Neural cell (in vitro differentiated cells): Measurements from ENCODE around the gene MTCH1. TPM values are rescaled to one million over a fixed set of nuclear protein-coding genes. Genes with fewer than 3 reads are reported as not detected.

Source experiments
- H2AFZ ChIP-seq: fragments of 200-600, 300-800 bp; sonication (generic), shearing (Covaris generic); 2 replicates; pipeline ENCODE4 v1.6.0; 2014; ENCODE audit warnings: low read depth, mild to moderate bottlenecking, antibody characterized with exemption, low read length, moderate library complexity
- H3F3A ChIP-seq: fragments of 200-600 bp; shearing (Covaris generic); 2 replicates; pipeline ENCODE4 v1.6.1; 2016; ENCODE audit warnings: mild to moderate bottlenecking, moderate library complexity, mixed read lengths, antibody characterized with exemption, low read length; ENCODE audit not compliant: insufficient read depth, poor library complexity, severe bottlenecking
- H3K27ac ChIP-seq: fragments of 200-600, 300-800 bp; sonication (generic), shearing (Covaris generic); 2 replicates; pipeline ENCODE4 v1.5.1; 2014; ENCODE audit warnings: mild to moderate bottlenecking, low read length, moderate library complexity
- H3K27me3 ChIP-seq: fragments of 300-800, 200-600 bp; sonication (generic), shearing (Covaris generic); 2 replicates; pipeline ENCODE4 v1.6.0; 2014; ENCODE audit warnings: mild to moderate bottlenecking, low read depth, low read length, moderate library complexity; ENCODE audit not compliant: insufficient read depth
- H3K36me3 ChIP-seq: fragments of 300-800, 200-600 bp; sonication (generic), shearing (Covaris generic); 2 replicates; pipeline ENCODE4 v1.5.1; 2014; ENCODE audit warnings: mild to moderate bottlenecking, antibody characterized with exemption, low read length, moderate library complexity; ENCODE audit not compliant: insufficient read depth
- H3K4me2 ChIP-seq: fragments of 300-800, 200-600 bp; sonication (generic), shearing (Covaris generic); 2 replicates; pipeline ENCODE4 v1.6.0; 2014; ENCODE audit warnings: mild to moderate bottlenecking, low read length
- H3K4me3 ChIP-seq: fragments of 300-800, 200-600 bp; sonication (generic), shearing (Covaris generic); 2 replicates; pipeline ENCODE4 v1.5.1; 2014; ENCODE audit warnings: mild to moderate bottlenecking, low read length, moderate library complexity
- H3K79me2 ChIP-seq: fragments of 200-600 bp; shearing (Covaris generic); replicated peaks from 2 replicates; pipeline ENCODE4 v1.6.0; 2014; ENCODE audit warnings: mild to moderate bottlenecking, low read length, moderate library complexity; ENCODE audit not compliant: insufficient read depth
- H3K9ac ChIP-seq: fragments of 300-800, 200-600 bp; sonication (generic), shearing (Covaris generic); 2 replicates; pipeline ENCODE4 v1.6.1; 2016; ENCODE audit warnings: mild to moderate bottlenecking, low read length, mixed read lengths
- H3K9me2 ChIP-seq: fragments of 200-600 bp; shearing (Covaris generic); 2 replicates; pipeline ENCODE4 v1.6.1; 2016; ENCODE audit warnings: mild to moderate bottlenecking, low read length, mixed read lengths; ENCODE audit not compliant: insufficient read depth
- H3K9me3 ChIP-seq: fragments of 200-600, 300-800 bp; sonication (generic), shearing (Covaris generic); 2 replicates; pipeline ENCODE4 v1.6.1; 2016; ENCODE audit warnings: mild to moderate bottlenecking, mixed run types, low read length, moderate library complexity, mixed read lengths
- H4K20me1 ChIP-seq: fragments of 200-600 bp; shearing (Covaris generic); 2 replicates; pipeline ENCODE4 v1.6.1; 2016; ENCODE audit warnings: mild to moderate bottlenecking, mixed run types; ENCODE audit not compliant: insufficient read depth
- CTCF ChIP-seq: fragments of 450-650 bp; IDR thresholded peaks from 2 replicates; pipeline ENCODE4 v1.5.1; 2014; ENCODE audit warnings: antibody characterized with exemption, mild to moderate bottlenecking, moderate library complexity; ENCODE audit not compliant: poor library complexity, severe bottlenecking
- EP300 ChIP-seq: fragments of 450-650 bp; conservative IDR thresholded peaks from 2 replicates; pipeline ENCODE4 v1.6.1; 2014; ENCODE audit warnings: antibody characterized with exemption, mild to moderate bottlenecking, moderate library complexity; ENCODE audit not compliant: poor library complexity, severe bottlenecking
- EZH2 ChIP-seq: fragments of 200-600, 300-800 bp; shearing (Covaris generic), sonication (generic); IDR thresholded peaks from 2 replicates; pipeline ENCODE4 v1.6.1; 2014; ENCODE audit warnings: antibody characterized with exemption, low read length, borderline replicate concordance, mild to moderate bottlenecking; ENCODE audit not compliant: insufficient read depth, poor library complexity, severe bottlenecking
- MXI1 ChIP-seq: fragments of 450-650 bp; conservative IDR thresholded peaks from 2 replicates; pipeline ENCODE4 v1.6.1; 2014; ENCODE audit warnings: antibody characterized with exemption, mild to moderate bottlenecking; ENCODE audit not compliant: poor library complexity, severe bottlenecking
- POLR2AphosphoS5 ChIP-seq: IDR thresholded peaks from 2 replicates; pipeline ENCODE4 v1.6.1; 2012
- RAD21 ChIP-seq: fragments of 450-650 bp; conservative IDR thresholded peaks from 2 replicates; pipeline ENCODE4 v1.6.1; 2014; ENCODE audit warnings: antibody characterized with exemption, mild to moderate bottlenecking, moderate library complexity
- REST ChIP-seq: IDR thresholded peaks from 2 replicates; pipeline ENCODE4 v1.6.1; 2012; ENCODE audit warnings: borderline replicate concordance
- SMC3 ChIP-seq: fragments of 450-650 bp; conservative IDR thresholded peaks from 2 replicates; pipeline ENCODE4 v1.6.1; 2014; ENCODE audit warnings: antibody characterized with exemption, mild to moderate bottlenecking, moderate library complexity; ENCODE audit not compliant: poor library complexity
- TAF1 ChIP-seq: IDR thresholded peaks from 2 replicates; pipeline ENCODE4 v1.6.1; 2012; ENCODE audit warnings: low read depth
- polyA plus RNA-seq: library from polyadenylated mRNA; depleted of rRNA; stranded (reverse); fragments of >200 nt; gene quantifications from 2 replicates; pipeline ENCODE4 v1.2.3, GENCODE V29; 2014

The MTCH1 gene
- polyA plus RNA-seq, 1 donor from 2014 or later: 217 TPM

GRCh38 chr6:36967301-36967700 lies 18.7 kb downstream of the MTCH1 start:
- H2AFZ ChIP-seq: no peak overlapping the region
- no peaks in the 10 kb centered on the region for H3K9me3 ChIP-seq
- H3K36me3 ChIP-seq: peaks cover 3% of the 10 kb centered on the region
- H3K27ac ChIP-seq: no peak overlapping the region
- H3K4me3 ChIP-seq: no peak overlapping the region
- no peaks in the 10 kb centered on the region for H4K20me1 ChIP-seq
- no peaks in the 10 kb centered on the region for H3K27me3 ChIP-seq
- no peak overlapping the region for H3K4me2 ChIP-seq
- TF ChIP-seq POLR2AphosphoS5 (no peak), SMC3 (no peak), MXI1 (no peak), TAF1 (no peak), EP300 (no peak), EZH2 (no peak), RAD21 (no peak)
- no peaks in the 10 kb centered on the region for H3F3A ChIP-seq
- H3K79me2 ChIP-seq: no peaks in the 10 kb centered on the region
- H3K9me2 ChIP-seq: no peaks in the 10 kb centered on the region
- no peak overlapping the region for H3K9ac ChIP-seq

GRCh38 chr6:36964908-36965307 lies 21.1 kb downstream of the MTCH1 start:
- Histone ChIP-seq H4K20me1 (no peaks in the 10 kb centered on the region), H3K4me3 (no peak overlapping the region), H3F3A (no peaks in the 10 kb centered on the region), H3K27ac (no peak overlapping the region), H3K36me3 (no peaks in the 10 kb centered on the region), H3K9me2 (no peaks in the 10 kb centered on the region), H3K4me2 (no peak overlapping the region), H3K9me3 (no peaks in the 10 kb centered on the region), H3K27me3 (no peaks in the 10 kb centered on the region), H3K9ac (no peak overlapping the region), H2AFZ (no peak overlapping the region), H3K79me2 (no peaks in the 10 kb centered on the region)
- TF ChIP-seq TAF1 (no peak), EP300 (no peak), CTCF (no peak), MXI1 (no peak), SMC3 (no peak), POLR2AphosphoS5 (no peak), REST (no peak), RAD21 (no peak), EZH2 (no peak)

GRCh38 chr6:36964349-36964748 lies 21.6 kb downstream of the MTCH1 start:
- no peaks in the 10 kb centered on the region for H3K36me3 ChIP-seq
- H3K4me2 ChIP-seq: no peak overlapping the region
- no peaks in the 10 kb centered on the region for H3K27me3 ChIP-seq
- TF ChIP-seq REST: no peak
- no peak for TF ChIP-seq SMC3
- no peak for TF ChIP-seq RAD21
- no peak for TF ChIP-seq MXI1
- TF ChIP-seq EP300: no peak
- no peak for TF ChIP-seq EZH2
- no peak for TF ChIP-seq POLR2AphosphoS5
- no peak for TF ChIP-seq TAF1
- no peak for TF ChIP-seq CTCF
- no peak overlapping the region for H2AFZ ChIP-seq
- H3K9ac ChIP-seq: no peak overlapping the region
- no peaks in the 10 kb centered on the region for H3F3A ChIP-seq
- H3K79me2 ChIP-seq: no peaks in the 10 kb centered on the region
- H3K4me3 ChIP-seq: no peak overlapping the region
- H4K20me1 ChIP-seq: no peaks in the 10 kb centered on the region
- H3K9me2 ChIP-seq: no peaks in the 10 kb centered on the region
- H3K9me3 ChIP-seq: no peaks in the 10 kb centered on the region
- H3K27ac ChIP-seq: no peak overlapping the region
